HuH-7.5 (cell line): ENCODE results near the gene GLS.
"Not testable (repeated sequence)": the region's sequence is repeated elsewhere in the genome, so short reads cannot be mapped to it uniquely, and the experiment has no call there.

Source experiments
- DNase-seq: peaks from one replicate; pipeline ENCODE4 v3.0.0; 2011; ENCODE audit warnings: low spot score

GLS gene

GRCh38 chr2:190880378-190881083 is at the start of gene GLS:
Gene GLS (plus strand): TSS chr2:190880821. CDS start chr2:190881085, 264 bp downstream.
- peak; percentile 93 for DNase-seq

GRCh38 chr2:190831941-190832340 is 48.7 kb upstream of the GLS start:
- no peak for DNase-seq

- DNase-seq, result no peak
These were observed 45.8 kb upstream of the GLS start for GRCh38 chr2:190834890-190835208.

- DNase-seq, result no peak
These were observed 45.2 kb upstream of the GLS start for GRCh38 chr2:190835303-190835930.

- no peak for DNase-seq
These were observed 43.9 kb upstream of the GLS start for GRCh38 chr2:190836767-190837166.

GRCh38 chr2:190837420-190837819 is 43.2 kb upstream of the GLS start:
- DNase-seq, result no peak

- DNase-seq, result no peak
These were observed 42.7 kb upstream of the GLS start for GRCh38 chr2:190837952-190838361.

- DNase-seq, result no peak
These were observed 42.1 kb upstream of the GLS start for GRCh38 chr2:190838492-190838910.

GRCh38 chr2:190840569-190841172 is 40.0 kb upstream of the GLS start:
- no peak for DNase-seq

- peak; percentile 14 for DNase-seq
These were observed 38.7 kb upstream of the GLS start for GRCh38 chr2:190841707-190842505.

- no peak for DNase-seq
These were observed 38.0 kb upstream of the GLS start for GRCh38 chr2:190842606-190843104.

- DNase-seq, result no peak
These were observed 36.5 kb upstream of the GLS start for GRCh38 chr2:190843890-190844699.

GRCh38 chr2:190844700-190845401 is 35.8 kb upstream of the GLS start:
- DNase-seq, result no peak

- DNase-seq, result peak; percentile 13
These were observed 33.9 kb upstream of the GLS start for GRCh38 chr2:190846746-190847145.

GRCh38 chr2:190847504-190848081 is 33.0 kb upstream of the GLS start:
- DNase-seq, result no peak

- no peak for DNase-seq
These were observed 30.8 kb upstream of the GLS start for GRCh38 chr2:190849774-190850173.

GRCh38 chr2:190853022-190853421 is 27.6 kb upstream of the GLS start:
- DNase-seq, result not testable (repeated sequence)

- no peak for DNase-seq
These were observed 26.9 kb upstream of the GLS start for GRCh38 chr2:190853531-190854383.

GRCh38 chr2:190854726-190855125 is 25.9 kb upstream of the GLS start:
- DNase-seq, result no peak

GRCh38 chr2:190855245-190855644 is 25.4 kb upstream of the GLS start:
- DNase-seq, result no peak
